Endothelial cell of umbilical vein (primary cell): ENCODE data around the gene COMP. TPM values are rescaled to one million over a fixed set of nuclear protein-coding genes. Genes with fewer than 3 reads are reported as not detected.

ENCODE experiments used
- BruUV-seq: library from RNA; stranded (reverse); fragments of 400-500 nt; replicated peaks from 2 replicates; lab custom pipeline; 2021; lab: Mats Ljungman, UMichigan
- CTCF ChIA-PET: fragments of 300-600, 350-600 bp; sonication (Branson Sonifier 250); formaldehyde crosslinking; loops from one replicate; lab custom pipeline; 2021; ENCODE audit warnings: antibody characterized with exemption, inconsistent platforms; lab: Charles Lee
- POLR2A ChIA-PET: fragments of 300-600, 350-600 bp; sonication (Branson Sonifier 250); formaldehyde crosslinking; loops from one replicate; lab custom pipeline; 2021; ENCODE audit warnings: antibody characterized with exemption, inconsistent platforms; lab: Charles Lee
- DNase-seq: peaks from one replicate; pipeline ENCODE4 v3.0.0-alpha.2; 2011; ENCODE audit warnings: low read depth, low spot score
- FAIRE-seq: peaks from 2 replicates; lab custom pipeline; 2011; peaks lifted over from hg19 to GRCh38; lab: Jason Lieb, UNC
- H2AFZ ChIP-seq: 2 replicates; pipeline ENCODE4 v1.6.0; 2012; ENCODE audit warnings: low read depth, low read length, control low read depth, inconsistent platforms
- H3K27ac ChIP-seq: 2 replicates; pipeline ENCODE4 v1.5.1; 2011; ENCODE audit warnings: low read depth, mild to moderate bottlenecking, control low read depth, low read length, moderate library complexity; ENCODE audit not compliant: insufficient read depth
- H3K27me3 ChIP-seq, 2 experiments: 2 replicates each; pipeline versions ENCODE4 v1.6.0 to v1.6.1; 2011; ENCODE audit warnings: low read length in 2 of 2, mixed read lengths in 1 of 2; ENCODE audit not compliant: control insufficient read depth in 2 of 2, insufficient read depth in 2 of 2
- H3K36me3 ChIP-seq, 2 experiments: 2 replicates in 1 of 2; 3 replicates in 1 of 2; pipeline ENCODE4 v1.5.1; 2011; ENCODE audit warnings: low read length in 2 of 2, mild to moderate bottlenecking in 1 of 2, moderate library complexity in 1 of 2; ENCODE audit not compliant: control insufficient read depth in 2 of 2, insufficient read depth in 2 of 2; ENCODE audit errors: extremely low read depth in 1 of 2
- H3K4me1 ChIP-seq: 3 replicates; pipeline ENCODE4 v1.5.1; 2011; ENCODE audit warnings: mild to moderate bottlenecking, low read length; ENCODE audit not compliant: control insufficient read depth, insufficient read depth; ENCODE audit errors: extremely low read depth
- H3K4me2 ChIP-seq: 2 replicates; pipeline ENCODE4 v1.6.1; 2011; ENCODE audit warnings: low read length, control low read depth, mixed read lengths; ENCODE audit not compliant: insufficient read depth
- H3K4me3 ChIP-seq, 3 experiments: fragments of 200-600 bp in 1 of 3; sonication (generic), shearing (Covaris generic) in 1 of 3; replicated peaks in 1 of 3; 2 replicates each; pipeline ENCODE4 v1.5.1; 2011 to 2016; ENCODE audit warnings: control low read depth in 3 of 3, low read length in 3 of 3, mild to moderate bottlenecking in 2 of 3, inconsistent platforms in 1 of 3, low read depth in 1 of 3, moderate library complexity in 1 of 3; ENCODE audit not compliant: insufficient read depth in 1 of 3
- H3K79me2 ChIP-seq: 2 replicates; pipeline ENCODE4 v1.6.0; 2012; ENCODE audit warnings: low read length, inconsistent platforms; ENCODE audit not compliant: control insufficient read depth, insufficient read depth
- H3K9ac ChIP-seq: replicated peaks from 2 replicates; pipeline ENCODE3; 2011; ENCODE audit warnings: low read length, control low read depth; ENCODE audit not compliant: insufficient read depth; ENCODE audit errors: extremely low read depth
- H3K9me1 ChIP-seq: replicated peaks from 3 replicates; pipeline ENCODE4 v1.6.0; 2011; ENCODE audit warnings: mild to moderate bottlenecking, low read length; ENCODE audit not compliant: control insufficient read depth, insufficient read depth; ENCODE audit errors: extremely low read depth
- H3K9me3 ChIP-seq: replicated peaks from 2 replicates; pipeline ENCODE4 v1.5.1; 2012; ENCODE audit warnings: low read length, inconsistent platforms; ENCODE audit not compliant: control insufficient read depth, insufficient read depth
- H4K20me1 ChIP-seq: replicated peaks from 2 replicates; pipeline ENCODE3; 2011; ENCODE audit warnings: mild to moderate bottlenecking, low read length; ENCODE audit not compliant: control insufficient read depth, insufficient read depth; ENCODE audit errors: extremely low read depth
- EZH2 ChIP-seq: IDR thresholded peaks from 2 replicates; pipeline ENCODE4 v1.6.1; 2012; ENCODE audit warnings: borderline replicate concordance, low read depth, mild to moderate bottlenecking, moderate library complexity, low read length, inconsistent platforms; ENCODE audit not compliant: severe bottlenecking
- FOS ChIP-seq: IDR thresholded peaks from 2 replicates; pipeline ENCODE4 v1.6.1; 2011; ENCODE audit warnings: mild to moderate bottlenecking, low read length, moderate library complexity, borderline replicate concordance; ENCODE audit not compliant: insufficient read depth
- GATA2 ChIP-seq: IDR thresholded peaks from 2 replicates; pipeline ENCODE4 v1.7.0; 2011; ENCODE audit warnings: low read depth, mild to moderate bottlenecking, moderate library complexity, mixed read lengths, low read length; ENCODE audit not compliant: insufficient read length, insufficient read depth
- JUN ChIP-seq: IDR thresholded peaks from 2 replicates; pipeline ENCODE4 v1.6.1; 2011; ENCODE audit warnings: borderline replicate concordance, low read depth; ENCODE audit not compliant: insufficient read length, insufficient read depth
- MYC ChIP-seq: IDR thresholded peaks from one replicate; pipeline ENCODE4 v1.6.1; 2011; ENCODE audit warnings: mild to moderate bottlenecking, low read depth, low read length
- POLR2A ChIP-seq: IDR thresholded peaks from 2 replicates; pipeline ENCODE4 v1.6.1; 2012; ENCODE audit warnings: low read depth, mild to moderate bottlenecking, control low read depth, low read length
- POLR2AphosphoS5 ChIP-seq: IDR thresholded peaks from 2 replicates; pipeline ENCODE4 v1.6.1; 2012; ENCODE audit warnings: low read depth, mild to moderate bottlenecking, control low read depth, low read length, moderate library complexity; ENCODE audit not compliant: insufficient read depth
- dilution Hi-C: fragments of 300-500 bp; cut with MboI; formaldehyde crosslinking; loops from one replicate; pipeline ENCODE4 v1.15.0; 2019; ENCODE audit warnings: low sequenced_read_pairs; ENCODE audit not compliant: extremely low pct_ligation_motif_present
- intact Hi-C: fragments of 100-400 bp; cut with micrococcal nuclease; formaldehyde crosslinking; loops from one replicate; pipeline ENCODE4 v1.10.0; 2022
- polyA plus RNA-seq, 4 experiments: library from polyadenylated mRNA; depleted of rRNA in 3 of 4; stranded (reverse) in 3 of 4; unstranded in 1 of 4; fragments of >200 nt; gene quantifications; 2 replicates each; pipeline versions ENCODE4 v1.2.1 to v1.2.3, GENCODE V29; 2011 to 2012; ENCODE audit warnings: missing spikeins in 1 of 4
- total RNA-seq: library from RNA; stranded (reverse); gene quantifications from 2 replicates; pipeline ENCODE4 v1.2.3, GENCODE V29; 2021
- TF ChIP-seq, protein P1 (sequence below), 2 donors: IDR thresholded peaks; 1 replicate in 1 of 2; 2 replicates in 1 of 2; pipeline ENCODE4 v1.5.1; 2011; ENCODE audit warnings: low read length in 2 of 2, mild to moderate bottlenecking in 2 of 2, moderate library complexity in 2 of 2, control low read depth in 1 of 2, inconsistent platforms in 1 of 2, low read depth in 1 of 2; ENCODE audit not compliant: insufficient read depth in 1 of 2; ENCODE audit errors: extremely low read depth in 1 of 2
- TF ChIP-seq, protein P2 (sequence below): IDR thresholded peaks from 2 replicates; pipeline ENCODE4 v1.6.1; 2011; ENCODE audit not compliant: insufficient read depth, insufficient read length

Gene COMP
- total and polyA plus RNA-seq, 2 donors (not counting 3 experiments of a cell fraction or from before 2014, with no cell fraction given) = not detected

DNA sequence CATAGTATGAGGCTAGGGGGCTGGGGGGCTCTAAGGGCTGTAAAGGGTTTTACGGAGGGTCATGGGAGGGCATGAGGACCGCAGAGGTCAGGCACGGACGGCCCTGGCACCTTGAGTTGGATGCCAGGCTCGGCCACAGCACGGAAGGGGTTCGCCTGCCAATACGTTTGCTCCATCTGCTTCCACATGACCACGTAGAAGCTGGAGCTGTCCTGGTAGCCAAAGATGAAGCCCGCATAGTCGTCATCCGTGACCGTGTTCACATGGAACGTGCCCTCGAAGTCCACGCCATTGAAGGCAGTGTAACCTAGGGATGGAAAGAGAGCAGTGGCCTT lies 6.4 kb downstream of the COMP start:
- H4K20me1 ChIP-seq = no peaks in the 10 kb centered on the region
- H3K4me3 ChIP-seq = no peak overlapping the region
- FAIRE-seq (no peak), DNase-seq (no peak)
- H3K27ac ChIP-seq = no peak overlapping the region
- intact Hi-C loops = loop anchor here (5.0 kb wide), 1 partner anchor 63 kb away; no protein-coding TSS in a partner anchor
- TF ChIP-seq EZH2 (no peak), MYC (no peak), POLR2AphosphoS5 (no peak), POLR2A (no peak), JUN (no peak), GATA2 (no peak), FOS (no peak)
- TF ChIP-seq, protein P1, sequence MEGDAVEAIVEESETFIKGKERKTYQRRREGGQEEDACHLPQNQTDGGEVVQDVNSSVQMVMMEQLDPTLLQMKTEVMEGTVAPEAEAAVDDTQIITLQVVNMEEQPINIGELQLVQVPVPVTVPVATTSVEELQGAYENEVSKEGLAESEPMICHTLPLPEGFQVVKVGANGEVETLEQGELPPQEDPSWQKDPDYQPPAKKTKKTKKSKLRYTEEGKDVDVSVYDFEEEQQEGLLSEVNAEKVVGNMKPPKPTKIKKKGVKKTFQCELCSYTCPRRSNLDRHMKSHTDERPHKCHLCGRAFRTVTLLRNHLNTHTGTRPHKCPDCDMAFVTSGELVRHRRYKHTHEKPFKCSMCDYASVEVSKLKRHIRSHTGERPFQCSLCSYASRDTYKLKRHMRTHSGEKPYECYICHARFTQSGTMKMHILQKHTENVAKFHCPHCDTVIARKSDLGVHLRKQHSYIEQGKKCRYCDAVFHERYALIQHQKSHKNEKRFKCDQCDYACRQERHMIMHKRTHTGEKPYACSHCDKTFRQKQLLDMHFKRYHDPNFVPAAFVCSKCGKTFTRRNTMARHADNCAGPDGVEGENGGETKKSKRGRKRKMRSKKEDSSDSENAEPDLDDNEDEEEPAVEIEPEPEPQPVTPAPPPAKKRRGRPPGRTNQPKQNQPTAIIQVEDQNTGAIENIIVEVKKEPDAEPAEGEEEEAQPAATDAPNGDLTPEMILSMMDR (IDR thresholded peaks at IDR 0.05; ENCODE audit: extremely low read depth in 1 of 2, insufficient read depth in 1 of 2, low read depth in 1 of 2, low read length in 2 of 2) = no peak
- TF ChIP-seq, protein P2, sequence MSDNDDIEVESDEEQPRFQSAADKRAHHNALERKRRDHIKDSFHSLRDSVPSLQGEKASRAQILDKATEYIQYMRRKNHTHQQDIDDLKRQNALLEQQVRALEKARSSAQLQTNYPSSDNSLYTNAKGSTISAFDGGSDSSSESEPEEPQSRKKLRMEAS = no peak
- no peaks in the 10 kb centered on the region for H3K9me1 ChIP-seq
- peaks cover 30% of the 10 kb centered on the region in 2 experiments for H3K27me3 ChIP-seq
- ChIA-PET POLR2A (interaction anchor here (0.5 kb wide), 1 partner anchor 133 kb away, joined by 12 read pairs; no protein-coding TSS in a partner anchor), CTCF (no interaction called here)
- dilution Hi-C loops = no loop called here
- no peaks in the 10 kb centered on the region for H3K36me3 ChIP-seq
- no peak overlapping the region for H3K9ac ChIP-seq
- no peaks in the 10 kb centered on the region for H3K79me2 ChIP-seq
- H3K4me1 ChIP-seq = no peaks in the 10 kb centered on the region
- no peaks in the 10 kb centered on the region for H3K9me3 ChIP-seq
- no peak overlapping the region for H3K4me2 ChIP-seq
- no peak overlapping the region for H2AFZ ChIP-seq
- BruUV-seq = no TSS peak
